ENCODE data around the gene ARHGAP31.

- TF ChIP-seq CTCF (IDR thresholded peaks at IDR 0.05) = no peak
- TF ChIP-seq POLR2A (IDR thresholded peaks at IDR 0.05) = no peak
These were observed 15.1 kb upstream of the ARHGAP31 start for GRCh38 chr3:119279101-119279554.

All from right lobe of liver (tissue), 4 donors.